ENCODE data around the gene APOL6.
"Not testable (repeated sequence)": the region's sequence is repeated elsewhere in the genome, so short reads cannot be mapped to it uniquely, and the experiment has no call there.

The APOL6 gene

GRCh38 chr22:35638410-35638809 is 9.8 kb upstream of the APOL6 start:
- DNase-seq: no peak

DNA sequence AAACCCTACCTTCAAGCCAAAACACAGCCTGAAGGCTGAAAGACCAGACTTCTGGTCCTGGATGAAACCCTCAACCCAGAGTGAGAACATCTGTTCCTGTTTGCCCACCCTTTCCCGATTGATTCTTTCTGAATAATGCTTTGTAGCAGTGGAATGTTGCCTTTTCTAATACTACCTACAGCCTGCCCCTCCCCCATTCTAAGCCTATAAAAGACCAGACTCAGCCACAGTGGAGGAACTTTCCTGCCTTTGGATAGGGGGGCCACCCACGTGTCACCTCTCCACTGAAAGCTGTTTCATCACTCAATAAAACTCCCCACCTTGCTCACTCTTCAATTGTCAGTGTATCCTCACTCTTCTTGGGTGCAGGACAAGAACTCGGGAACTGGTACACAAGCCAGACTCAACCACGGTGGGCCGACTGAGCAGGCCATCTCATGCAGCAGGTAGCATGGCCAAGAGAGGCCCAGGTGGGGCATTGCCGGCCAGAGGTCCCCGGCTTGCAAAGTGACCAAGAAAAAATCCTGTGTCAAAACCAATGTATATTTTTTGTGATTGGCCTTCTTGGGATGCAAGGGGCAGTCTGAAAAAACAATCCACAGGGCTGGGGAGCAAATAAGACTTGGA is 6.6 kb upstream of the APOL6 start:
- DNase-seq: no peak

DNA sequence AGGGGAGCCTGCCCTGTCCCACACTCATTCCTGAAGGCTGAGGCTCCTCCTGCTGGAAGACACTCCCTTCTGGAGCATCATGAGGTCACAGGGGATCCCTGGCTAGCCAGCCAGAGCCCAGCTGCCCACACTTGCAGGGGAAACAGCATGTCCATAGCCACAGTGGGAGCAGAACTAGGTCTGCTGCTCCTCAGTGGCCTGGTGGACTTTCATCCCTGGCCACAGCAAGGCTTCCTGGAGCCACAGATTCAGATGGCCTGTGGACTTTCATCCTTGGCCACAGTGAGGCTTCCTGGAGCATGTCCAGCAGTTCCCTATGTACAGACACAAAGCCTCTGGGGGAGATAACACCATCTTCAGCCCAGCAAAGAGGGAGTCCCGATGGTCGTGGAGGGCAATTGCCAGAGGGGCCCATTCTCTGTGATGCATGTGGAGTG is 5.9 kb upstream of the APOL6 start:
- no peak for DNase-seq

DNA sequence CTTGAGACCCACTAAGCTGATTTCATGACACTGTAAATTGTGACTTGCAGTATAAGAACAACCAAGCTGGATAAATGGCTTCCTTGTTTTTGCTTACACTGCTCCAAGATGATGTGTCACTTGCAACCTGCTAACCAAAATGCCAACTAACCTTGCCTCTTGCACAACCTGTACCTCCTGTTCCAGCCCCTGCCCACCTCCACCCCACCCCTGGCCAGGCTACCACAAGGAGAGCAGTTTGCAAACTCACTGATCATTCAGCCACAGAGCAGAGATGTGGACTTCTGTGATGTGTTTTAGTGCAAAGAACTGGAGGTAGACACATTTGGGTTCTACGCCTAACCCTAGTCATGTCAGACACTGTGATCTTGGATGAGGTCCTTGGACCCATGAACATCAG is 4.3 kb upstream of the APOL6 start:
- no peak for DNase-seq

GRCh38 chr22:35645646-35646045 is 2.6 kb upstream of the APOL6 start:
- DNase-seq: no peak

DNA sequence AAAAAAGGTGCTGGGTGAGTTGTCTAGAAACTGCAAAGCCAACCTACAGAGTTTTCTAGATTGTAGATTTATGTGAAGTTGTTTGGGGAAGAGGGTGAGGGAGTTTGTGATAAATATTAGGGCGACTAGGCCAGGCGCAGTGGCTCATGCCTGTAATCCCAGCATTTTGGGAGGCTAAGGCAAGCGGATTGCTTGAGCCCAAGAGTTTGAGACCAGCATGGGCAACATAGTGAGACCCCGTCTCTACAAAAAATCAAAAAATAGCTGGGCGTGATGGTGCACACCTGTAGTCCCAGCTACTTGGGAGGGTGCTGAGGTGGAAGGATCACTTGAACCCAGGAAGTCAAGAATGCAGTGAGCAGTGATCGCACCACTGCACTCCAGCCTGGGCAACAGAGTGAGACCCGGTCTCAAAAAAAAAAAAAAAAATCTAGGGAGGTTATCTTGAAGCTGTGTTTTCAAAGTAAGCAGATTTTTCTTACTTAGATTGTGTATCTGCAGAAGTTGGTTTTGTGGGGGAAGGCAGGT is 844 bp downstream of the APOL6 start:
- DNase-seq: no peak

DNA sequence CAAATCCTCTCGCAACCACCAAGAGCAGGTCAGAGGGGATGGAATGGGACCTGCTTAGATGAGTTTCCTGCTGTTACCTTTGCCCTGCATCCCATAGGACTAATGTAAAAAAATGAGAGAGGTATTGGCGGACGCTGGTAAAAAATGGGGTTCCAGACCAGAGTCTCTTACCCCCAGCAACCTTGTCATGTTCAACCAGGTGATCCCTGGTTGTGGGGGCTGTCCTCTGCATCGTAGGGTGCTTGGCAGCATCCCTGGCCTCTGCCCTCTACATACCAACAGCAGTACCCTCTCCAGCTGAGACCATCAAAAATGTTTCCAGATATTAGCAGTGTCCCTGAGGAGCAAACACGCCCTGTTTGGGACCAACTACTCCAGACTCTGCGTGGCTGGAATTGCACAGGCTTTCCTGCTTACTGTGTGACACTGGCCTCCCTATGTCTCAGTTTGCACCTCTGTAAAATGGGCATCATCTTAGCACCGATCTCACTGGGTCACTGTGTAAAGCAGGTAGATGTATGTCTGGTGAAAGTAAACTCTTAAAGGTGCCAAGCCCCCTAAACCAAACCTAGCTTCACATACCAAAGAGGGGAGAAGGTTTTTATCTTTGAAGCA is 1.5 kb downstream of the APOL6 start:
- no peak for DNase-seq

DNA sequence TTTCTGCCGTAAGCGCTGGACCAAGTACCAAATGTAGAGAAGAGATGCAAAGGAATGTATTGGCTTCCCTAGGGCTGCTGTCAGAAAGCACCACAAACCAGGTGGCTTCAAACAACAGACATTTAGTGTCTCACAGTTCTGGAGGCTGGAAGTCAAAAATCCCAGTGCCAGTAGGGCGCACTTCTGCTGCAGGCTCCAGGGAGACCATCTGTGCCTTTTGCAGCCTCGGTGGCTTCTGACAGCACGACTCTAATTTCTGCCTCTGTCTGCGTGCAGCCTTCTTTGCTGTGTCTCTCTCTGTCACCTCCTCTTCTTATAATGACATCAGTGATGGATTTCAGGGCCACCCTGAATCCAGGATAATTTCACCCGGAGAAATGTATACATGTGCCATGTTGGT is 2.8 kb downstream of the APOL6 start:
- no peak for DNase-seq

DNA sequence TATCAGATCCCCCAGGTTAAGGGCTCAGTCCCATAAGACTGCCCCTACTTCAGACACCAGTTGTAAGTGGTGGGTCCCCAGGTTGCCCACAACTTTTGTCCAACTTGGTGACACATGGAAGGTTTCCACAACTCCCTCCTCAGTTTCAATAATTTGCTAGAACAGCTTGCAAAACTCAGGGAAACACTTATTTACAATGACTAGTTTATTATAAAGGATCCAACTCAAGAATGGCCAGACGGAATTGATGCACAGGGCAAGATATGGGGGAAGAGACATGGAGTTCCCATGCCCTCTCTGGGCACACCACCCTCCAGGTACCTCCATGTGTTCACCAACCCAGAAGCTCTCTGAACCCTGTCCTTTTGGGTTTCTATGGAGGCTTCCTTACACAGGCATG is 5.6 kb downstream of the APOL6 start:
- DNase-seq: no peak

GRCh38 chr22:35656284-35656752 is 8.1 kb downstream of the APOL6 start:
- no peak for DNase-seq

DNA sequence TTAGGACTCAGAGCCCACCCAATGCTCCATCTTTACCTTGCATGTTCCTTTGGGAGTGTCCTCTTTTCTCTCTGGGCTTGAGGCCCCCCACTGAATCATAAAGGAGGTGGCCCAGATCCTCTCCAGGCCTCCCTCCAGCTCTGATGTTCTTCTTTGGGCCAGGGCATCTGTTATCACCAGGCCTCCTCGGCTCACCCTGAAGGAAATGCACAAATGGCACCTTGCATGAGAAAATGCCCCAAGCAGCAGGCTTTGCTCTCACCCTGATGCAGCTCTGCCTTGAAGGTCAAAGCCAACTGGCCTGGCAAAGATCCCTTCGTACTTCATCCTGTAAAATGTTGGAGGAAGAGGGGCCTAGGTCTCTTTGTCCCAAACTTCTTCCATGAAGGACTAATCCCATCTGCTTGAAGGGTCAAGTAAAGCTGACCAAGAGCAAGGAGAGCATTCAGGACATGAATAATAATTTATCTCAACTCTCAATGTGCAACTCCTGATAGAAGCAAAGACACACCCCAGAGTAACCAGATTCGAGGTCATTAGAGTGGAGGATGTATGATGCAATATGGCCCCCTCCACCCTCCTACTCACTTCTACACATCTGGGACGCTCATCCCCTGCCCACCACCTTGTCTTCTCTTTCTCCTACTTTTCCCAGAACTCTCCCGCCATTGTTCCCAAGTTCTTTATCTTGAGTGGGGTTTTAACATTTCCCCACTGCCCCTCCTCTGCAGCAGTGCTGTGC is 9.5 kb downstream of the APOL6 start:
- DNase-seq: no peak

DNA sequence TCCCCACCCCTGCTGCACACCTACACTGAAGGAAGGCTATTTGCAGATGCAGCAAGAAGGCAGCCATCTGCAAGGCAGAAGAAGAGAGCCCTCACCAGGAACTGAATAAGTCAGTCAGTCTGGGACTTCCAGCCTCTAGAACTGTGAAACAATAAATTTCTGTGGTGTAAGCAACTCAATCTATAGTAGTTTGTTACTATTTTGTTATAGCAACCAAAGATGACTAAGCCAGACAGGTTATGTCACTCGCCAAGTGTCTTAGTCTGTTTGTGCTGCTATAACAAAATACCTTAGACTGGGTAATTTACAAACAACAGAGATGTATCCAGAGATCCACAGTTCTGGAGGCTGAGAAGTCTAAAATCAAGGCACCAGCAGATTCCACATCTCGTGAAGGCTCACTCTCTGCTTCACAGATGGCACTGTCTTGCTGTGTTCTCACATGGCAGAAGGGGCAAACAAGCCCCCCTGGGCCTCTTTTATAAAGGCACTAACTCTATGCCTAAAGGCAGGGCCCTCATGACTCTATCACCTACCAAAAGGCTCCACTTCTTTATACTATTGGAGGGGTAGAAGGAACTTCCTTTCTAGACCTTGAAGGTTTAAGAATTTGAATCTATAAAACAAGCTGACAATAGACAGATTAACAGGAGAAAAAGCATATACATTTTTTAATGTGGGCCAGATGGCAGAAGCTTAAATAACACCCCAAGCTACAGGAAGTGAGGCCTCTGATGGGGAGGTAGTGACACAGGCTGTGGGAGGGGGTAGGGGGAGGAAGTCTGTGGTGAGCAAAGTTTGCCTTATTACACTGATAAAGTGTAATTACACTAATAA is 12.3 kb downstream of the APOL6 start:
- DNase-seq: peak; percentile 46

DNA sequence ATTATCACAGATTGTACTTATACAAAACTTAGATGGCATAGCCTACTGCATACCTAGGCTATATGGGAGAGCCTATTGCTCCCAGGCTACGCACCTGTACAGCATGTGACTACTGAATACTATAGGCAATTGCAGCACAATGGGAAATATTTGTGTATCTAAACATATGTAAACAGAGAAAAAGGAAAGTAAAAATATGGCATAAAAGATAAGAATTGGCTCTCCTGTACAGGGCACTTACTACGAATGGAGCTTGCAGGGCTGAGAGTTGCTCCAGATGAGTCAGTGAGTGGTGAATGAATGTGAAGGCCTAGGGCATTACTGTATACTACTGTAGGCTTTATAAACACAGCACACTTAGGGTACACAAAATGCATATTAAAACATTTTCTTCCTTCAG is 13.2 kb downstream of the APOL6 start:
- DNase-seq: no peak

DNA sequence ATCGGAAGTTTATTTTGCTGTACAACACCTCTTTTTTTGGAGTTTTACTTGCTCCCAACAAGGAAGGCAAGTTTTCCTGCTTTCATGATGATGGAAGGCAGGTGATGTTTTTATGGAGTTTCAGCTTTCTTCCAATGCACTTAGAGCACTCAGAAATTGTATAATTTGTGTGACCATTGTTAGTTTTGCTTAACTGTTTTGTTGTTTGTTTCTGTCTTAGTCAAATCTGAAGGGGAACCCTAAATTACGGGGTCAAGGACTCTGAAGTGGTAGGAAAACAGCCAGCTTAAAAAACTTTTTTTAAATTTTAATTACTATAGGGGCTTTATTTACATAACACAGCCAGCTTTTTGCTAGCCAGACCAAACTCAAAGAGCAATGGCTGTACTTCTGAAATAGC is 14.7 kb downstream of the APOL6 start:
- no peak for DNase-seq

DNA sequence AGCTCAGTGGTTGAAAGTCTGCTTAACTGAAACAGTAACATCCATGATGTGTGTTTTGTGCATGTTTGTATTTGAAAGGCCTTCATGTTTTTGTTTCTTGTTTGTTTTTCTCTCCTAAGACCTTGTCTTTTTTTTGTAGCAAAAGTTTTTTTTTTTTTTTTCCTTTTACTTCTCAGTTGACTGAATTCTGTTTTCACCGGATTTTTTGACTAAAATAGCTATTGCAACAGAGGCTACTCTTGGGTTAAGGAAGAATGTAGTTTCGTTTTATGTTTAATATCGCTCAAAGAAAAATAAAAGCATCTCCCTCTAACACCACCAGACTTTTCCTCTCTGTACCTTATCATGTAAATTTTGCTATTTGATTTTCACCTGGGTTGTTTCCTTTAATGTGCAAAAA is 15.1 kb downstream of the APOL6 start:
- DNase-seq: no peak

DNA sequence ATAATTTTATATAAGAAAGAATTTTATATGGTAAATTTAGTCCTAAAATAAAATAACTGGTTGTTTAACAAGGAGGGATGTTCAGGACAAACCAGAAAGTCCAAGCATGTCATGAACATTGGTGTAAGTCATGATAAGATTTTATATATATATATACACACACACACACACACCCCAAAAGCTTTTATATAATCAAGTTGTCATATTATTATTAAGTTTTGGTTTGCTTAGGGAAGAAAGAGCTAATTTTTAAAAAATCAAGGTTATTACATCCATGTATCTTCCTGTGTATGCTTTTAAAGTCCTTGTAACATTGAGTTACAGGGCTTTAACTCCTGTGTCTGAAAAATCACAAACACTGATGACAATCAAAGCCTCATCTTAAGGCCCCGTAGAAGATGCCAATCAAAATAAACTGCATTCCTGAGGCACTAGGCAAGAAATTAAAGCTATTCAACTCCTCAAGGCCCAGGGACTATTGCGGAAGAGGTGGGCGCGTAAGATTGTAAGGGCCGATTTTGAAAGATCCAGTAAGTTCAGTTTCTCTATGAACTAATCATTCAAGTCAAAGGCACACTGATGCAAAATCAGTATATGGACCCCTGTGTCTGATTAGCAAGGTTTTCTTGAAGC is 16.8 kb downstream of the APOL6 start:
- DNase-seq: no peak

GRCh38 chr22:35666699-35667098 is 18.5 kb downstream of the APOL6 start:
- DNase-seq: not testable (repeated sequence)

GRCh38 chr22:35674335-35674734 is 26.1 kb downstream of the APOL6 start:
- DNase-seq: no peak

DNA sequence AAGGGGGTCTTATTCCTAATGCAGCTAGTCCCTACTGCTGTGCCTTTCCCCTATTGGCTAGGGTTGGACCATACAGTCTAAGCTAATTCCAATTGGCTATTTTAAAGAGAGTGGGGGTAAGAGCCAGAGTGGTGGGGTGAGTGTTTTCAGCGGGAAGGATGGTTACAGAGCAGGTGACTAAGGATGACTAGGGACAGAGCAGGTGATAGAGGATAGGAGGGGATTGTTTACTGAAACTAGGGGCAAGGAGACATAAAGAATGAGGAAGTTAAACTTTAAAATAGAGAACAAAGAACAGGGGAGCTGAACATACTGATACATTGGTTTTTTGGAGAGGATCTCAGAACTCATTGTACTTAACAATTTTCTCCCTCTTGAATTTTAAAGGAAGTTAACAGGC is 27.8 kb downstream of the APOL6 start:
- DNase-seq: not testable (repeated sequence)

DNA sequence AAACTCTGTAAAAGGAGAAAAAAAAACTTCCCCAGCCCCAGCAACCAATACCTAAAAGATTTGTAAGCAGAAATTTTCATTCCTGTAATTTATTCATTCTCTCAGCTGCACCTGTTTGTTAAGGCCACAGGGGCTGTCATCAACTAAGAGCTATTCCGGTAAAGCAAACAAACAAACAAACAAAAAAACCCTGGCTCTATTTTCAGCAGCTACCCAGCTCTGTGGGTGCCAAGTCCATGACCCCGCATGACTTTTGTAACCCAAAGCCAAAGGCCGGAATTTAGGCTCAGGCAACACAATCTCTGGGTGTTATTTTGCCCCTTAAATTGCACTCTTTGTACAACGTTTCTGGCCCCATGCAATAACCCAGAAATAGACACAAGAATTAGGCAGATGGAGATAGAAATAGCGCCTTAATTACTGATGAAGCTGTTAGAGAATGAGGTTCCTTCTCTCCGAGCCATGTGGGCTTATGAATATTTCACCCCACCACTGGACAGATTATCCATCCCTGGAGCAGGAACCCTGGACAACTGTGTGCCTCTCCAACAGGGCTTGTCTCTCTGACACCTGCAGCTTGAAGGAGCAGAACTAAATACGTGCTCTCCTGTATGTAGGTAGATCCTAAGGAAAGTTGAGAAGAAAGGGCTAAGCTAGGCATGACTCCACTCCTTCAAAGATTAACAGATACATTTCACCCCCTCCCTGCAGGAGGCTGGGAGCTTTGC is 29.4 kb downstream of the APOL6 start:
- no peak for DNase-seq

DNA sequence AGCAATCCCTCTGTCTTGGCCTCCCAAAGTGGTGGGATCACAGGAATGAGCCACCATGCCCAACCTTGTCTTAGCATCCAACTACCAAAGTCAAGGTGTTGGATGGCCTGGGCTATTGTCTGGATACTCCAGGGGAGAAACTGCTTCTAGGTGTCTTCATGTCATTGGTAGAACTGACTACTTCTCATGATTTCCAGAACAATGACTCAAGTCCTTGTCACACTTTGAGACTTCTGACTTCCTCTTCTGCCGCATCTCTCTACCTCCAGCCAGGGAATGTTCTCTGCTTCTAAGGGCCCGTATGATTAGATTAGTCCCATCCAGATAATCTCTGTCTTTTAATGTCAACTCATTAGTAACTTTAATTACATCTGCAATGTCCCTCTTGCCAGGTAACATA is 30.6 kb downstream of the APOL6 start:
- no peak for DNase-seq

DNA sequence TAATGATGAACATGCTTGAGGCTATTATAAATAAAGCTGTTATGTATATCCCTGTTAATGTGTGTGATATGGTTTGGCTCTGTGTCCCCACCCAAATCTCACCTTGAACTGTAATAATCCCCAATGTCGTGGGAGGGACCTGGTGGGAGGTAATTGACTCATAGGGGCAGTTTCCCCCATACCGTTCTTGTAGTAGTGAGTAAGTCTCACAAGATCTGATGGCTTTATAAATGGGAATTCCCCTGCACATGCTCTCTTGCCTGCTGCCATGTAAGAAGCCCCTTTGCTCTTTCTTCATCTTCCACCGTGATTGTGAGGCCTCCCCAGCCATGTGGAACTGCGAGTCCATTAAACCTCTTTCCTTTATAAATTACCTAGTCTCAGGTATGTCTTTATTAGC is 31.2 kb downstream of the APOL6 start:
- peak; percentile 71 for DNase-seq

Data from activated CD4-positive, alpha-beta T cell treated with anti-CD3 and anti-CD28 coated beads for 48 hours (primary cell).